ENCODE results near the gene TRAFD1. TPM values are rescaled to one million over a fixed set of nuclear protein-coding genes. Genes with fewer than 3 reads are reported as not detected.

Gene TRAFD1
- total RNA-seq, 1 donor from 2014 or later, result 18.7 TPM

DNA sequence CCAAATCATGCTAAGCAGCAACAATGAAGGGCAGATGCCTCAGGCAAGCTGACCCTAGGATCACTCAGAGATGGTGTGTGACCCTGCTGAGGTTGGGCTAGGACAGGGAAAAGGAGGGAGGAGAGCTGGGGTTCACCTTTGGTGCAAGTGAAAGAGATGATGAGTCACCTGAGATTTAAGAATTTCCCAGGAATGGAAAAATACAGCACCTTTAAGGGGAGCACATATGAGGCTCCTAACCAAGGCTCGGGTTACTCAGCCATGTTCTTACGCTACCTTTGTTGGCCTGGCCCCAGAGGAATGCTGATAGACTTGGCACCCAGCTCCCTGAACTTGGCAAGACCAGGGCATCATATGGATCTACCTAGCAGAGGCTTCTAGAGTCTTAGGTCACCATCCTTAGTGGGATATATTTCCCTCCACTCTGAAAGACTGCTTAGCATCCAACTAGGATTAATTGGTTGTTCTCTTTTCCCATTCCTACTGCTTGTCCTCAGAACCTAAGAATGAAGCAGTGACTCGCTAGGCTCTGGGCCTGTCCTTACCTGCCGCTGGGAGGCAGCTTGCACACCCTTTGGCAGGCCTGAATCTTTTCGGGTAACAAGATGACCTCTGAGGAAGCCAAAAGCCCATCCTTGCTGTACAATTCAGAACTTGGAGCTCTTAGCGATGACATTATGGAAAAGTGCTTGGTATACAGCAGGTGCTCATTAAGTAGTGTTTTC, 12.8 kb upstream of the TRAFD1 start:
- intact Hi-C loops (cut with micrococcal nuclease), result no loop called here
- DNase-seq (no peak), ATAC-seq (no peak)

DNA sequence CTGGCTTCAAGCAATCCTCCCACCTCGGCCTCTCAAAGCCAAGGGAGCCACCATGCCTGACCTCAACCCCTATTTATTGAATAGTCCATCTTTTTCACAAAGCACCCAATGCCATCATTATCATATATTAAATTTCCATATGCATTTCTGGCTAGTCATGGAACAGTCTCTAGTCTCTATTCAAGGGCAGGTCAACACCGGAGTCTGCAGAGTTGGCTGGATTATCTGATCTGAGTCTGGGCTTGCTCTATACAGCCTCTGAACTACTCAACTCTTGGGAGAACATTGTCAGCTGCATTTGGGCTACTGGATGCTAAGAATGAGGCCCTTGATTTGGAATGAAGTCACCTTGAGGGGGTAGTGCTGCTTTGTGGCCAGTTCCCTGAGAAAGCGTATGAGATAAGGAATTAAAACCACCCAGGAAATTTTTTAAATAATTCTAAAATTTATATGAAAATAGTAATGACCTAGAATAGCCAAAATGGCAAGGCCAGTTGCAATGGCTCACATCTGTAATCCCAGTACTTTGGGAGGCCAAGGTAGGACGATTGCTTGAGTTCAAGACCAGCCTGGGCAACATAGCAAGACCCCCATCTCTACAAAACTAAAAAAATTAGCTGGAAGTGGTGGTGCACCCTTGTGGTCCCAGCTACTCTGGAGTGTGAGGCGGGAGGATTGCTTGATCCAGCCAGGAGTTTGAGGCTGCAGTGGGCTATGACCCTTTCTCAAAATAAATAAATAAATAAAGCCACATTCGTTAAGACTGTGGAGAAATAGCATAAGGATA, 9.9 kb upstream of the TRAFD1 start:
- no peak for ATAC-seq
- intact Hi-C loops (cut with micrococcal nuclease), result no loop called here
- no peak for DNase-seq

DNA sequence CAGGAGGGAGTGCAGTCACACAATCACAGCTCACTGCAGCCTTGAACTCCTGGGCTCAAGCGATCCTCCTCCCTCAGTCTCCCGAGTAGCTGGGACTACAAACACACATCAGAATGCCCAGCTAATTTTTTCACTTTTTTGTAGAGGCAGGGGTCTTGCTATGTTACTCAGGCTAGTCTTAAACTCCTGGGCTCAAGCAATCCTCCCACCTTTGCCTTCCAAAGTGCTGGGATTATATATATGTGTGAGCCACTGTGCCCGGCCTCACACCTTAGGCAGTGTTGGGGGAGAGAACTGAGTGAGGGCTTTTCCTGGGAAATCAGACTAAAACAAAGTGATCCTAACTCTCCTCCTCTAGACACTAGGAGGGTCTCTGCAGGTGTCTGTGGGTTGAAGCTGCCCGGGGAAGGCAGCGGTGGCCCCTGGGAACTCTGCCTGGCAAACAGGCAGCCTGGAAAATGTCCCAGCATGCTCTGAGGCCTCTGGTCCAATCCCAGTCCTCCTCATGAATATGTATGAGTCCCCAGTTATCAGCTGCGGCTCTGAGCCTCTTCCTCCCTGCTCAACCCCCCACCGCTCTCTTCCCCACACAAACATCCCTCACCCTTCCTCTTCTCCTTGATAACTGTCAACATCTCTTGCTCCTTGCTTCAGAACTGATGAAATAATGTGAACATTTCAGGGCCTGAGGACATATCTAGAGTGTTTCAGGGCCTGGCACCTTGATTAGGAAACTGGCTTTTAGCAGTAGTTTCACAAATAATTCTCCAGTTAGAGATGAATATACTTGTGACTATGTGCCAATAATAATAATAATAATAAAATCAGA, 8.9 kb upstream of the TRAFD1 start:
- peak; percentile 97 for ATAC-seq
- DNase-seq, result peak; percentile 79
- intact Hi-C loops (cut with micrococcal nuclease), result no loop called here

DNA sequence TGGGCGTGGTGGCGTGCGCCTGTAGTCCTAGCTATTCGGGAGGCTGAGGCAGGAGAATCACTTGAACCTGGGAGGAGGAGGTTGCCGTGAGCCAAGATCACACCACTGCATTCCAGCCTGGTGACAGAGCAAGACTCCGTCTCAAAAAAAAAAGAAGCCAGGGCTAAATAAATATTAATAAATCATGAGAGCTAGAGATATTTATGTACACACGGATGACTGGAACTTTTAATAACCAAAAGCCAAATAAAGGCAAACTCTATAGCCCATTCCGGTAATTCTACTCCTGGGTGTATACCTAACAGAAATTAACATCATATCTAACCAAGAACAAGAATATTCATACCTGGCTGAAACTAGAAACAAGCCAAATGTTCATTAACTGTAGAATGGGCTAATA, 7.7 kb upstream of the TRAFD1 start:
- intact Hi-C loops (cut with micrococcal nuclease), result no loop called here
- no peak for DNase-seq
- ATAC-seq, result no peak

DNA sequence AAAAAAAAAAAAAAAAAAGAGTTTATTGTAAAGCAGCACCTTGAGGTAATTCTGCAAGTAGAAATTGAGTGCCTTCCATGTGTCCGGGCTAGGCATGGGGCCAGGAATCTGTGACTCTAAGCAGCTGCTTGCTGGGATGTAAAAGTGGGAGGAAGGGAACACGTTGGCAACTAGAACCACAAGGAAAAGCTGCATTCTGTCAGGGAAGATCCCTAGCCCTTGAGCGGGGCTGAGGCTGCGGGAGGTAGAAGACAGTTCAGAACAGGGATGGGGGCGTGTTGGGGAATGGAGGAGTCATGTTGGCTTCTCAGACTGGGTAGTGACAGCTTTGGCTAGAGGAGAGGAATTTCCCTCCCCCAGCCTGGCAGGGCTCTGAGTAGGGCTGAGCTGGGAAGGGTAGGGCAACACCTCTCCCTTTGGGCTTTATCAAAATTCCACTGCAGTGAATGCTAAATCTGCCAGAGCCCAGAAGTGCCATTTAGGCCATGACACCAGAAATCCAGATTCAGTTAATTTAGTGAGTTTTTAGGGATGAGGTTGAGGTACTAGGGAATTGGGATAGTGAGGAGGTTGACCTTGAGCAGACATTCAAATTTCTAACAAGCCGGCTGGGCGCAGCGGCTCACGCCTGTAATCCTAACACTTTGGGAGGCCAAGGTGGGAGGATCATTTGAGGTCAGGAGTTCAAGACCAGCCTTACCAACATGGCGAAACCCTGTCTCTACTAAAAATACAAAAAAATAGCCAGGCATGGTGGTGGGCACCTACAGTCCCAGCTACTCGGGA, 3.4 kb upstream of the TRAFD1 start:
- intact Hi-C loops (cut with micrococcal nuclease), result no loop called here
- ATAC-seq (peak; percentile 68), DNase-seq (peak; percentile 82)

DNA sequence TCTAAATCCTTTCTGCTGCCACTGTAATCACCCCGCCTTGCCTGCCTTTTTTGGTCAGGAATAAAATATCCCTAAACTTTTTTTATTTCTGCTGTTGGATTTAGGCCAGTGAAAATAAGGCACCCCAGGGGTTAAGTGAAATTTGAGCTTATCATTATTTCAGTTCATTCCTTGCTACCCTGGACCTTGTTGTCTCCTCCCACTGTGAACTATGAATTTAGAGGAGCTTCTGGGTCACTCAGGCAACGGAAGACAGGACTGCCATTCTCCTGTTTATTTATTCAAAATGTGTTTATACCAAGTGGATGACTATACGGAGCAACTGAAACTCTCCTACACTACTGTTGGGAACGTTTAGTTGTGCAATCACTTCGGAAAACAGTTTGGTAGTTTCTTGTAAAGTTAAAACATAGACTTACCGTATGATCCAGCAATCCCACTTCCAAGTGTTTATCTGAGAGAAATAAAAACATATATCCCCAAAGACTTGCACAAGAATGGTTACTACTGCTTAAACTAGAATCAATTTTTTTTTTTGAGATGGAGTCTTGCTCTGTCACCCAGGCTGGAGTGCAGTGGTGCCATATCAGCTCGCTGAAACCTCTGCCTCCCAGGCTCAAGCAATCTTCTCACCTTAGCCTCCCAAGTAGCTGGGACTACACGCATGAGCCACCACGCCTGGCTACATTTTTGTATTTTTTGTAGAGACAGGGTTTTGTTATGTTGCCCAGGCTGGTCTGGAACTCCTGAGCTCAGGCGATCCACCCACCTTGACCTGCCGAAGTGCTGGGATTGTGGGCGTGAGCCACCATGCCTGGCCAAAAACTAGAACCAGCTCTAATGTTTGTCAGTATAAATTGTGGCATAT, 2.3 kb upstream of the TRAFD1 start:
- intact Hi-C loops (cut with micrococcal nuclease), result no loop called here
- no peak for ATAC-seq
- no peak for DNase-seq

DNA sequence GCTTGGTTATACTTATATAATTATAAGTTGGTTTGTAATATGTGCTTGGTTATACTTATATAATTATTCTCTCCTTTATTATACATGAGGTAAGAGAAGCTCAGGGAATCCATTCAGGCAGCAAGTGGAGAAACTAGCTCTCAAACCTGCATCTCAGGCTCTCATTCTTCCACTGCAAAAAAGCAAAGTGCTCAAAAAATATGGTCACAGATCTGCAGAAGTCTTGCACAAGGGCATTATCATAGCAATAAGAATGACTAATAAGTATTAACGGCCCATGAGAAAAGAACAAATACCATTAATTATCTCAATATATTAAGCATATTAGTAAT, 476 bp upstream of the TRAFD1 start:
- DNase-seq, result no peak
- ATAC-seq, result no peak
- intact Hi-C loops (cut with micrococcal nuclease), result no loop called here

DNA sequence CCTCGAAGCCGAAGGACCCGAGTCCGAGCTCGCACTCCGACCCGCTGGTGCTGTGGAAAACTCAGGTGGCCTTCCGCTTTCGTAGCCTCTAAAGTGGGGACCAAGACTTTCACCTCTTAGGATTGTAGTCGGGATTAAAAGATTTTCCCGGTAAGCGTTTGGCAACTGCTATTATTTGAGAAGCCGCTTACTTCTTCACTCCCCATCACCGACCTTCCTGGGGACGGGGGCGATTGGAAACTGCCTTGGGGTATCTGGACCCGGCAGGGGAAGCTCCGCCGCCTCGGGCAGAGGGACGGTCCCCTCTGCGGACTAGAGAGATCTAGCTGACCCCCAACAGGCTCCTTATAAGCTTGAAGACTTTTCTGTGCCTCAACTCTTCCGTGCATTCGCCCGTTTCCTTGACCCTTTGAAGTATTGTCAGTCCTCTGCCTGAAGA, 659 bp downstream of the TRAFD1 start:
- intact Hi-C loops (cut with micrococcal nuclease), result no loop called here
- DNase-seq (no peak), ATAC-seq (no peak)

DNA sequence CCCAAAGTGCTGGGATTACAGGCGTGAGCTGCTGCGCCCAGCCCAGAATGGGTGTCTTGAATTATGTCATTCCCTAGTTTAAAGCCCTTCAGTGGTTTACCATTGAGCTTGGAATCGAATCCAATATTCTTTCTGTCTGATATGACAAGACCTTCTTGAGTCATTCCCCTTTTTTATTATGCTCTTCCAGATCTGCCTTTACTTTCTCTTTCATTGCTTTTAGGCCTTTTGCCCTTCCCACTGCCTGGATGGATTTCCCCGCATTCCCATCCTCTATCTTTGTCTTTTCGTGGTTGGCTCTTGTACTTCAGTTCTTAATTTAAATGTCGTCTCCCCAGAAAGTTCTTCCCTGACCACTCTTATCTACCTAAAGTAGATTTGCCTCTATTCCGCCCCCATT, 1.6 kb downstream of the TRAFD1 start:
- intact Hi-C loops (cut with micrococcal nuclease), result no loop called here
- DNase-seq (no peak), ATAC-seq (no peak)

DNA sequence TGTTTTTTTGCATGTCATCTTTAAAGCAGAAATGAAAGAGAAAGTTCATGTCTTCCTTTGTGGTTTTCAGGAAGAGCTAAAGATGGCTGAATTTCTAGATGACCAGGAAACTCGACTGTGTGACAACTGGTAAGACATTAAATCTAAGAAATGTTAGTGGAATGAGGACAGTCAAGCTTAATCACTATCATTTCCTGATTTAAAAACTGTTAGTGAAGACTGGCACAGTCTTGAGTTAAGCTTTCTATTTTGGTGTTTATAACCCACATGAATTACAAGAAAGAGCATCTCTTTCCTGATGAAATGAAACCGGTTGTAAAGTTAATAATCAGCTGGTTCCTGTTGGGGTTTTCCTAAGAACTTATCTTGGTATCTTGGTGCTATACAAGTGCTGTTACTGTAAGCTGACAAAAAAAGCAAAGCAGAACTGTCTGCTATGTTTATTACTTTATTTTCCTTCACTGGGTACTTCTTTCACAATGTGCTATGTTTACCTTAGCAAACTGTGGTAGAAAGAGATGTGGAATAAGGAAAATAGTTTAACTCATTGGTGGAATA, 5.2 kb downstream of the TRAFD1 start:
- DNase-seq (no peak), ATAC-seq (no peak)
- intact Hi-C loops (cut with micrococcal nuclease), result no loop called here

DNA sequence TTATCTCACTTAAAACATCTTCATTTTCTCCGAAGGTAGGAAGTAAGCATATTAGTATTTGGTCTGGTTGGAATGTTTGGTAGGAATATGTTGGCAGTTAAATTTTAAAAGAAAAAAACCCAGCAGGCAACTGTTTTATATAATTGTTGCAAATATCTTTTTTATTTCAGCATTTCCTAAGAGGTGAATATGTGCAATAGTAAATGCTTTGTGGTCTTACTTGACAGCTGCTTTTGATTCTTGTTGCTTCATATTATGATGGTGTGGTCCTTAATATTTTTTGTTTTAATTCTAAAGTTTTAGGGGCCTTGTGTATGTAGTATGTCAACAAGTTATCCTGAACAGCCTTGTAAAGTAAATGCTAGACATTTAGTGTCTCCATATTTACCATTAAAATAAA, 6.3 kb downstream of the TRAFD1 start:
- intact Hi-C loops (cut with micrococcal nuclease), result no loop called here
- ATAC-seq (no peak), DNase-seq (no peak)

DNA sequence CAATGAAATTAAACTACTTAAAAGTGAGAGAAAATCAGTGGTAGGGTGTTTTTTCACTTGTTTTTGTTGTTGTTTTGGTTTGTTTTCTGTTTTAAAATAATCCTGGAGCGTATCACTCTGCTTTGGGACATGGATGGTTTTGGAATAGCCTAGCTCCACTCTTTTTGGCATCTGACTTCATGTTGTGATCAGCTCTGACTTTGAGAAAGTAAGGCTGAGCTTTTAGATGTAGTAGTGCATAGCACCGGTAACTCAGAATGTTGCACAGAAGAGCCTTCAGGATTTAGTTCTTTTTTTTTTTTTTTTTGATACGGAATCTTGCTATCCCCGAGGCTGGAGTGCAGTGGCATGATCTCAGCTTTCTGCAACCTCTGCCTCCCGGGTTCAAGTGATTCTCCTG, 8.1 kb downstream of the TRAFD1 start:
- ATAC-seq (peak; percentile 48), DNase-seq (no peak)
- intact Hi-C loops (cut with micrococcal nuclease), result no loop called here

DNA sequence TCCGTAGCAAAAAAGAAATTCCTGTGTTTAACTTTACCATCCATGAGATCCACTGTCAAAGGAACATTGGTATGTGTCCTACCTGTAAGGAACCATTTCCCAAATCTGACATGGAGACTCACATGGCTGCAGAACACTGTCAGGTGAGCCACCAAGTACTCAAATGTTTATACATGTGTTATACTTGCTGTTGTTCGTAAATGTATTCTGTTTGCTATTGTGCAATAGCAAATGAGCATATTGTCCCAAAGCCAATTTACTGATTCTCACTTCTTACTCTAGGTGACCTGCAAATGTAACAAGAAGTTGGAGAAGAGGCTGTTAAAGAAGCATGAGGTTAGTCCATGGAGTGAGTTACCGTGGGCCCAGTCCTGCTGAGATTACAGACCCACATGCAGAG, 9.4 kb downstream of the TRAFD1 start:
- DNase-seq (no peak), ATAC-seq (no peak)
- intact Hi-C loops (cut with micrococcal nuclease), result no loop called here

DNA sequence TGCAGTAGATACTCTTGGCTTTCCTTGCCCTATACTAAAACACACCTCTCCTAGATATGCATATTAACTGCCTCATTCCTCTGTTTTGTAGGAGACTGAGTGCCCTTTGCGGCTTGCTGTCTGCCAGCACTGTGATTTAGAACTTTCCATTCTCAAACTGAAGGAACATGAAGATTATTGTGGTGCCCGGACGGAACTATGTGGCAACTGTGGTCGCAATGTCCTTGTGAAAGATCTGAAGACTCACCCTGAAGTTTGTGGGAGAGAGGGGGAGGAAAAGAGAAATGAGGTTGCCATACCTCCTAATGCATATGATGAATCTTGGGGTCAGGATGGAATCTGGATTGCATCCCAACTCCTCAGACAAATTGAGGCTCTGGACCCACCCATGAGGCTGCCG, 15.4 kb downstream of the TRAFD1 start:
- no peak for ATAC-seq
- intact Hi-C loops (cut with micrococcal nuclease), result no loop called here
- DNase-seq, result no peak

DNA sequence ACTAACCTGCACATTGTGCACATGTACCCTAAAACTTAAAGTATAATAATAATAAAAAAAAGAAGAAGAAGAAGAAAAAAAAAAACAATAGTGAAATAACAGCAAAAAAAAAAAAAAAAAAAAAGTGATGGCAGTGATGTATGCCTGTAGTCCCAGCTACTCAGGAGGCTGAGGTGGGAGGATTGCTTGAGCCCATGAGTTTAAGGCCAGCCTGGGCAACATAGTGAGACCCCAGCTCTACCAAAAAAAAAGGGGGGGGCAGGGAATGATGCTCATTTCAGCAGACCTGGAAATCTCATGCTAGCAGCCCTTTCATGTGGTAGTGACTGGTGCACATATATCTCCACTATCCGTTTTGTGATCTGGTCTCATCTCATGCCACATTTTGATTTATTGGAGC, 20.8 kb downstream of the TRAFD1 start:
- intact Hi-C loops (cut with micrococcal nuclease), result no loop called here
- ATAC-seq, result no peak
- DNase-seq, result no peak

DNA sequence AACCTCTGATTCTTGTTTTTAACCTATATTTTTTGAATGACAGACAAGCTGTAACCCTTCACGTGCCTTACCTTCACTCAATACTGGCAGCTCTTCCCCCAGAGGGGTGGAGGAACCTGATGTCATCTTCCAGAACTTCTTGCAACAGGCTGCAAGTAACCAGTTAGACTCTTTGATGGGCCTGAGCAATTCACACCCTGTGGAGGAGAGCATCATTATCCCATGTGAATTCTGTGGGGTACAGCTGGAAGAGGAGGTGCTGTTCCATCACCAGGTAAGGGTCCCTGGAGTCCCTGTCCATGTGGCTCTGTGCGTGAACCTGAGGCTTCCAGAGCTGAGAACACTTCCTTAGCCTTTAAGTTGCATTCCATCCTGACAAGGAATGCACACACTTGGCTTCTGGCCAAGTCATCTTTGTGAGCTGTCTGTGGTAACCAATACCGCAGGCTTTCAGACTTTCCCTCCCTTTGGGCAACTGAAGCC, 22.7 kb downstream of the TRAFD1 start:
- intact Hi-C loops (cut with micrococcal nuclease), result no loop called here
- DNase-seq (no peak), ATAC-seq (no peak)

DNA sequence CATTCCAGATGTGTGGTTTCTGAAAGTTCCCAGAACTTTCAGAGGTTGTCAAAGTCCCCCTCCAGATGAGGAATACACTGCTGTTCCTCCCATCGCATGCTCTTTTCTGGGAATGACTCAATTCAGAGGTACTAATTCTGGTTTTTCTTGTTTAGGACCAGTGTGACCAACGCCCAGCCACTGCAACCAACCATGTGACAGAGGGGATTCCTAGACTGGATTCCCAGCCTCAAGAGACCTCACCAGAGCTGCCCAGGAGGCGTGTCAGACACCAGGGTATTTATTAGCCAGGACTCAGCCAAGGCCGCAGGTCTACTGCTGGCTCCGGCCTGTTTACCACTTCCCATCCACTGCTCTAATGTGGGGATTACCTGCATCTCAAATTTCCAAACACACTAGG, 24.2 kb downstream of the TRAFD1 start:
- DNase-seq (no peak), ATAC-seq (no peak)
- intact Hi-C loops (cut with micrococcal nuclease), result no loop called here
